Right lobe of liver (tissue), 6 donors: Measurements from ENCODE around the gene PSMD13. TPM values are rescaled to one million over a fixed set of nuclear protein-coding genes. Genes with fewer than 3 reads are reported as not detected.

Source experiments
- ATAC-seq, 4 donors: fragments of 200-7000 bp; cut with Tn5 transposase; one replicate each; pipeline ENCODE4 v1.9.1; 2020; ENCODE audit warnings: mild to moderate bottlenecking in 4 of 4, moderate library complexity in 4 of 4
- DNase-seq, 3 donors: peaks; one replicate each; pipeline ENCODE4 v3.0.0-alpha.2; 2020
- H3K27ac ChIP-seq, 3 donors: fragments of 200-600 bp; one replicate each; pipeline ENCODE4 v1.8.0; 2022
- H3K27me3 ChIP-seq, 2 donors: fragments of 200-600 bp; one replicate each; pipeline ENCODE4 v1.8.0; 2022
- H3K36me3 ChIP-seq, 4 donors: fragments of 200-600 bp; sonication (generic) in 1 of 4; one replicate each; pipeline versions ENCODE4 v1.5.1 to v1.8.0; 2017 to 2022; ENCODE audit warnings: control low read depth in 1 of 4
- H3K4me1 ChIP-seq, 4 donors: fragments of 200-600 bp; sonication (generic) in 1 of 4; one replicate each; pipeline versions ENCODE4 v1.5.1 to v1.8.0; 2017 to 2022; ENCODE audit warnings: control low read depth in 1 of 4
- H3K4me3 ChIP-seq, 3 donors: fragments of 200-600 bp; one replicate each; pipeline ENCODE4 v1.8.0; 2022
- H3K9me3 ChIP-seq, 4 donors: fragments of 200-600 bp; sonication (generic) in 1 of 4; one replicate each; pipeline versions ENCODE4 v1.5.1 to v1.8.0; 2017 to 2022; ENCODE audit warnings: control low read depth in 1 of 4
- CTCF ChIP-seq, 4 donors: fragments of 200-600 bp in 3 of 4; fragments of 450-650 bp in 1 of 4; IDR thresholded peaks; one replicate each; pipeline versions ENCODE4 v1.5.1 to v1.8.0; 2016 to 2022; ENCODE audit warnings: antibody characterized with exemption in 4 of 4, mild to moderate bottlenecking in 2 of 4
- POLR2A ChIP-seq: fragments of 450-650 bp; IDR thresholded peaks from one replicate; pipeline ENCODE4 v1.6.1; 2017; ENCODE audit warnings: antibody characterized with exemption, mild to moderate bottlenecking
- WGBS: methylation state at CpG from one replicate; pipeline ENCODE4 v1.1.6; 2018; ENCODE audit warnings: low coverage, low lambda C conversion rate; ENCODE audit not compliant: insufficient coverage; ENCODE audit errors: missing lambda C conversion rate; 5-methylcytosine and 5-hydroxymethylcytosine counted together
- intact Hi-C, 2 donors: fragments of 100-400 bp; cut with DNase I; formaldehyde crosslinking; loops; one replicate each; pipeline versions ENCODE4 v1.11.2 to v1.14.1; 2022
- total RNA-seq, 6 experiments: library from RNA; depleted of rRNA in 2 of 6; stranded (reverse); fragments of >200 nt in 2 of 6; fragmentation: NEBNext Ultra II Directional in 3 of 6; extraction: Animal tissue kit (Norgen Biotek cat#: 25700) in 3 of 6; gene quantifications; one replicate each; pipeline versions ENCODE4 v1.1.0 to v1.2.4, GENCODE V29; 2016 to 2023
- donor health status: DM: no; HTN: yes; CAD: no.
- donor health status: DM: no; HTN: no; CAD: no.
- donor health status: DM: no; HTN: no; CAD: no.
- donor health status: DM: no; HTN: yes; CAD: no.
- donor health status: DM: no; HTN: yes; CAD: no.

Gene PSMD13
- total RNA-seq, 6 experiments from 2014 or later: 46.1 to 71.5 (median 48.7) TPM

GRCh38 chr11:290621-291231, 54.0 kb downstream of the PSMD13 start:
- Histone ChIP-seq H3K9me3 (no peaks in the 10 kb centered on the region), H3K4me1 (no peaks in the 10 kb centered on the region), H3K27ac (no peak overlapping the region), H3K27me3 (no peaks in the 10 kb centered on the region), H3K4me3 (no peak overlapping the region), H3K36me3 (no peaks in the 10 kb centered on the region)
- 83% methylated on average over 2 of the region's 13 CpGs for WGBS
- ATAC-seq (no peak), DNase-seq (peak; percentile 20 to 51 (median 47))
- TF ChIP-seq POLR2A (no peak), CTCF (IDR thresholded peaks at IDR 0.05) (no peak)
- intact Hi-C loops: loop anchor here in 1 of 2 donors (5.0 kb wide), 1 partner anchor 77 kb away; the partner anchor contains the start of gene B4GALNT4

- no peak overlapping the region for H3K27ac ChIP-seq
- H3K36me3 ChIP-seq: no peaks in the 10 kb centered on the region
- ATAC-seq (no peak), DNase-seq (peak; percentile 20 to 54 (median 50))
- TF ChIP-seq CTCF (IDR thresholded peaks at IDR 0.05) (no peak), POLR2A (no peak)
- no peaks in the 10 kb centered on the region for H3K27me3 ChIP-seq
- WGBS: 100% methylated on average over 5 of the region's 44 CpGs
- no peak overlapping the region for H3K4me3 ChIP-seq
- no peaks in the 10 kb centered on the region for H3K9me3 ChIP-seq
- no peaks in the 10 kb centered on the region for H3K4me1 ChIP-seq
- intact Hi-C loops: loop anchor here in 1 of 2 donors (5.0 kb wide), 1 partner anchor 76 kb away; the partner anchor contains the start of gene B4GALNT4
Measured at GRCh38 chr11:291281-292210, 54.8 kb downstream of the PSMD13 start.

GRCh38 chr11:292211-293121, 55.7 kb downstream of the PSMD13 start:
- Histone ChIP-seq H3K9me3 (no peaks in the 10 kb centered on the region), H3K4me1 (no peaks in the 10 kb centered on the region), H3K27me3 (no peaks in the 10 kb centered on the region), H3K36me3 (no peaks in the 10 kb centered on the region), H3K27ac (no peak overlapping the region), H3K4me3 (no peak overlapping the region)
- intact Hi-C loops: loop anchor here in 1 of 2 donors (5.0 kb wide), 1 partner anchor 75 kb away; the partner anchor contains the start of gene B4GALNT4
- ATAC-seq: no peak
- TF ChIP-seq CTCF (IDR thresholded peaks at IDR 0.05): no peak
- no peak for TF ChIP-seq POLR2A
- WGBS: no CpG with 5 or more reads among the region's 29 CpGs
- DNase-seq: peak in 2 of 3 donors; percentile 15 to 46

GRCh38 chr11:293271-293851, 56.6 kb downstream of the PSMD13 start:
- Histone ChIP-seq H3K9me3 (no peaks in the 10 kb centered on the region), H3K4me1 (no peaks in the 10 kb centered on the region), H3K27ac (no peak overlapping the region), H3K27me3 (no peaks in the 10 kb centered on the region), H3K4me3 (no peak overlapping the region), H3K36me3 (no peaks in the 10 kb centered on the region)
- TF ChIP-seq POLR2A: no peak
- intact Hi-C loops: loop anchor here in 1 of 2 donors (5.0 kb wide), 1 partner anchor 74 kb away; the partner anchor contains the start of gene B4GALNT4
- WGBS: no CpG with 5 or more reads among the region's 18 CpGs
- ATAC-seq (no peak), DNase-seq (peak in 2 of 3 donors; percentile 16 to 39)
